Left lobe of liver (tissue), 2 donors: ENCODE results near the gene COX8A. TPM values are rescaled to one million over a fixed set of nuclear protein-coding genes. Genes with fewer than 3 reads are reported as not detected.
"Not testable (repeated sequence)": the region's sequence is repeated elsewhere in the genome, so short reads cannot be mapped to it uniquely, and the experiment has no call there.

Experiments used
- ATAC-seq: fragments of 200-7000 bp; cut with Tn5 transposase; one replicate; pipeline ENCODE4 v1.9.1; 2020; ENCODE audit warnings: mild to moderate bottlenecking, moderate library complexity
- DNase-seq: peaks from one replicate; pipeline ENCODE4 v3.0.0-alpha.2; 2020; ENCODE audit warnings: low spot score
- total RNA-seq: library from RNA; stranded (reverse); gene quantifications from one replicate; pipeline ENCODE4 v1.2.1, GENCODE V29; 2021
- donor health status: DM: no; HTN: no; CAD: no; lungs with moderate emphysema.
- donor health status: DM: no; HTN: yes; CAD: no.

Gene COX8A
- total RNA-seq, 1 donor from 2014 or later, result 182 TPM

DNA sequence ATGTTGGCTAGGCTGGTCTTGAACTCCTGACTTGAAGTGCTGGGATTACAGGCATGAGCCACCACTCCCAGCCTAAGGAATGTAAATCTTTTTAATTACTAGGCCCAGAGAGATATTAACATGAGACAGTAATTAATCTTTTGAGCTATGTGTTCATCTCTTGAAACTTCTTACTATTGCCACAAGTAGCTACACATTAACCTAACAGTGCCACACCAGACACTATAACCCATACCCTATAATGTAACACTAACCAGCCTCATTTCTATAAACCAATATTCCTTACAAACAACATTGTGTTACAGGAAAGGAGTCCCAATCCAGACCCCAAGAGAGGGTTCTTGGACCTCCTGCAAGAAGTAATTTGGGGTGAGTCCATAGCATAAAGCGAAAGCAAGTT, 8.0 kb upstream of the COX8A start:
- no peak for DNase-seq
- ATAC-seq, result no peak

DNA sequence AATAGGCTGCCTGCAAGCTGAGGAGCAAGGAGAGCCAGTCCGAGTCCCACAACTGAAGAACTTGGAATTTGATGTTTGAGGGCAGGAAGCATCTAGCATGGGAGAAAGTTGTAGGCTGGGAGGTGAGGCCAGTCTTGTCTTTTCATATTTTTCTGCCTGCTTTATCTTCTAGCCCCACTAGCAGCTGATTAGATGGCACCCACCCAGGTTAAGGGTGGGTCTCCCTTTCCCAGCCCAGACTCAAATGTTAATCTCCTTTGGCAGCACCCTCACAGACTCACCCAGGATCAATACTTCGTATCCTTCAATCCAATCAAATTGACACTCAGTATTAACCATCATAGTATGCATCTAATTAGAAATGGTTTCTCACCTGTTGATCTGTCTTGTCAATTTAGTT, 5.0 kb upstream of the COX8A start:
- ATAC-seq (no peak), DNase-seq (no peak)

GRCh38 chr11:63970902-63971301, 3.5 kb upstream of the COX8A start:
- DNase-seq (no peak), ATAC-seq (no peak)

DNA sequence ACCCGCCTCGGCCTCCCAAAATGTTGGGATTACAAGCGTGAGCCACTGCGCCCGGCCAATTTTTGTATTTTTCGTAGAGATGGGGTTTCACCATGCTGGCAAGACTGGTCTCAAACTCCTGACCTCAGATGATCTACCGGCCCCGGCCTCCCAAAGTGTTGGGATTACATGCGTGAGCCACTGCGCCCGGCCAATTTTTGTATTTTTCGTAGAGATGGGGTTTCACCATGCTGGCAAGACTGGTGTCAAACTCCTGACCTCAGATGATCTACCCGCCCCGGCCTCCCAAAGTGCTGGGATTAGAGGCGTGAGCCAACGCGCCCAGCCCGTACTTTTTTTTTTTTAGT, 535 bp upstream of the COX8A start:
- DNase-seq, ATAC-seq: not testable (repeated sequence)

GRCh38 chr11:63978551-63979239, 4.3 kb downstream of the COX8A start:
- DNase-seq (no peak), ATAC-seq (no peak)

DNA sequence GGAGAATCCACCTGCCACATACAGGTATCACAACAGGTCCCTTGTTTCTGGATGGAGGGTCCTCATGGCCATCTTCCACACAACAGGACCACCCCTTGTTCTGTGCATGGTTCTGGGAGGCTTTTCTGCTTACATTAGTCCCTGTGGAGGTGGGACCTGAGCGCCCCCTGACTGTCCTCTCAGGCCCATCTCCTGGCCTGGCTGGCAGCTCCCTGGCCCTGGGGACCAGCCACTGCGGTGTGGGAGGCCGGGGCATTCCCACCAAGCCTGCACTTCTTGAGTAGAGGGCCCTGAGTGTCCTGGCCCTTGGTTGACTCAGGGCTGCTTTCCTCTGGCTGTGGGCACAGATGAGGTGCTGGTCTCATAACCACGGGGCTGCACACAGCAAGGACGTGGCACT, 5.0 kb downstream of the COX8A start:
- ATAC-seq, result no peak
- no peak for DNase-seq

GRCh38 chr11:63985812-63986155, 11.4 kb downstream of the COX8A start:
- DNase-seq (no peak), ATAC-seq (peak; percentile 29)

GRCh38 chr11:63986156-63986931, 11.9 kb downstream of the COX8A start, which contains the start of gene OTUB1:
TSS of gene OTUB1 (plus strand) at chr11:63986438. CDS start at chr11:63986457, 19 bp downstream.
- peak; percentile 87 for DNase-seq
- ATAC-seq, result peak; percentile 93

DNA sequence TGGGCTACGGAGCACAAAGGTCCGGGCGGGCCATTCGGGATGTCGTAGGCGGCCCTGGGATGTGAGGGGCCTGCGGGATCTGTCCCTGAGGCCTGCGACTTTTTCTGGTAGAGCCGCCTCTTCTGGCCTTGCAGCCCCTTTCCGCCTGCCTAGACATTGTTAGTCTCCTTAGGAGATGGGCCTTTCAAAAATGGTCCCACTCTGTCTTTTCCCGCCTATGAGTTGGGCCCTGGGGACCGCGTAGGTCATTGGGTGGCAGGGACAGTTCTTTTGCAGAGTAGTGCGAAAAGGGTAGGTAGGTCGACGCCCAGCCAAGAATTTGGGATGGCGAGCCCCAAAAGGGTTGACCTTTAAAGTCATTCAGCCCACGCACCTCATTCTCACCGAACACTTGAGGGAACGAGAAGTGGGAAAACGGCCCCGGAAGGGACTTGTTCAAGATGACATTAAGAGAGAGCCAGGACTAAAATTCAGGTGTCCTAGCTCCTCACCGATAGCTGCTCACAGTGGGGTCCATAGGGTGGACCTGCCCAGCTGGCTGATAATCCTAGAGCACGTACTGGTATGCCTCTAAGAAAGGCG, 12.6 kb downstream of the COX8A start:
- no peak for ATAC-seq

DNA sequence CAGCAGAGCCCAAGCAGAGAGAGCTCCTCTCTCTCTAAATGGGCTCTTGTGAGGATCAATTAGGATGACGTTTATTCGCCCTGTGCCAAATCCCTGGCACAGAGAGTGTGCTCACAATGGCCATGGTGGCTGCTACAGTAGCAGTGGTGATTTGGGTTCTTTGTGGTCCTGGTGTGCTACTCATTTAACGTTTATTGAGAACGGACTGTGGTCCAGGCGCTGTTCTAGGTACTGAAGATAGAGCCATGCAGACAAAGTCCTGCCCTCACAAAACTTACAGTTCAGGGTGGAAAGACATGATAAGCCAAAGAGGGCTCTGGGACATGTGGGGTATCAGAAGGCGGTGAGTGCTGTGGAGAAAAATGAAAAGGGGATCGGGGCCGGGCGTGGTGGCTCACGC, 17.1 kb downstream of the COX8A start:
- no peak for DNase-seq
- ATAC-seq, result no peak

More for the DNA sequence above, 12.6 kb downstream of the COX8A start:
- DNase-seq, result no peak

- DNase-seq (no peak), ATAC-seq (no peak)
These were observed 18.7 kb downstream of the COX8A start for GRCh38 chr11:63993100-63993499.

GRCh38 chr11:63993993-63994392, 19.6 kb downstream of the COX8A start:
- ATAC-seq (no peak), DNase-seq (no peak)

DNA sequence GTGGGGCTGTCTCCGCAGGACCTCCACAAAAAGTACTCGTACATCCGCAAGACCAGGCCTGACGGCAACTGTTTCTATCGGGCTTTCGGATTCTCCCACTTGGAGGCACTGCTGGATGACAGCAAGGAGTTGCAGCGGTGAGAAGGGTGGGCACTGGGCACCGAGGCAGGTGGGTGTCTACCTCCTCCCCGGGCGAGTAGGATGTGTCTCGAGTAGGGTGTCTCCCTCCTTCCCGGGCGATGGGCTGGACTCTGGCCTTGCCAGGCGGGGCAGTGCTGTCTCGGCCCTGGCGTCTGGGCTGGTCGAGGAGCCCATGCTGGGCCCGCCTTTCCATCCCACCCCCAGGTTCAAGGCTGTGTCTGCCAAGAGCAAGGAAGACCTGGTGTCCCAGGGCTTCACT, 22.1 kb downstream of the COX8A start:
- ATAC-seq, result no peak
- DNase-seq, result no peak

- ATAC-seq, result no peak
- no peak for DNase-seq
These were observed 22.8 kb downstream of the COX8A start for GRCh38 chr11:63997104-63997700.

DNA sequence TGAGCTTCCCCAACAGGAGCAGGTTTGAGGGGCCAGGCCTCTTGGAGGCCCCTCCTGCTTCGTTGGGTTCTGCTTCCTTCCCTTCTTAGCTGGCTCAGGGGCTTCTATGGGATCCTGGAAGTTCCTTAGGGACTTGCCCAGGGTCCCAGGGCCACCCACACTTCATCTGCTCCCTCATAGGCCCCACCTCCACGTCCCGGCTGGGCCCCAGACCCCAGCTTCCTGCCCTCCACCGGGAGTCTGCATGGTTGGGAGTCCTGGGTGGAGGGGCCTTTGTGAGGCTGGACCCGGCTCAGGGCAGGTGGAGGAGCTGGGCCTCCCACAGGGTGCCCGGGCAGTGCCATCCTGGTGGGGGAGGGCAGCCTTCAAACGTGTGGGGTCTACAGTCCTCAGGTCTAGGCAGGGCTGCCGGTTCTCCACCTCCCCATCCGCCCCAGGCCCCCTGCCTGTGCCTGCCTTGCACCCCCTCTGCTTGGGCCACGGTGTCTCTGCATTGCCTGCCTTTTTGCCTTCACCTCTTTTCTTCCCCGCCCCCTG, 23.4 kb downstream of the COX8A start:
- DNase-seq (no peak), ATAC-seq (no peak)

GRCh38 chr11:63998558-63999348, 24.3 kb downstream of the COX8A start:
- ATAC-seq, result no peak
- DNase-seq, result no peak

DNA sequence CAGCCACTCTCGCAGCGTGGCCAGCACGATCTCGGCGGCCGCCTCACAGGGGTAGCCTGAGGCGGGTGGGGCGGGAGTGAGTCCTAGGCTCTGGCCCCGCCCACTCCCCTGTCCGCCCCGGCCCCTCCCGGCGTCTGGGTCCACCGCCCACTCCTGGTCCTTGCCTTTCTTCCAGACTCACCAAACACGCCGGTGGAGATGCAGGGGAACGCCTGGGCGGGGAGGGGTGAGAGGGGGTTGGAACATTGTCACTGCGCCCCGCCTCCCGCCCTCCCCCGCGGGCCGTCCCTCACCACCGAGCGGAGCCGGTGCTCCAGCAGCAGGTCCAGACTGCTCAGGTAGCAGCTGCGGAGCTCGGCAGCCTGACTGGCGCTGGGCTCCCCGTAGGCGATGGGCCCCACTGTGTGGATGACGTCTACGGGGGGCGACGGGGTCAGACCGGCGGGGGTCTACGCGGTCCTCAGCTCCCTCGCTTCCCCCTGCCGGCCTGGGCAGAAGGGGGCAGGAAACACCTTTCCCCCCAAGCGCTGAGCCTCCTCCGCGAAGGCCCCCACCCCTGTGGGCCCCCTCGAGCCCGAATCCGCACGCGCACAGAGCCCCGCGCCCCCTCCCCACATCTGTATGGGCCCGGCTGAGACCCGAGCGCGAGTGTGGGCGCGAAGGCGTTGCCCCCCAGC, 25.1 kb downstream of the COX8A start:
- DNase-seq (no peak), ATAC-seq (peak; percentile 2)

DNA sequence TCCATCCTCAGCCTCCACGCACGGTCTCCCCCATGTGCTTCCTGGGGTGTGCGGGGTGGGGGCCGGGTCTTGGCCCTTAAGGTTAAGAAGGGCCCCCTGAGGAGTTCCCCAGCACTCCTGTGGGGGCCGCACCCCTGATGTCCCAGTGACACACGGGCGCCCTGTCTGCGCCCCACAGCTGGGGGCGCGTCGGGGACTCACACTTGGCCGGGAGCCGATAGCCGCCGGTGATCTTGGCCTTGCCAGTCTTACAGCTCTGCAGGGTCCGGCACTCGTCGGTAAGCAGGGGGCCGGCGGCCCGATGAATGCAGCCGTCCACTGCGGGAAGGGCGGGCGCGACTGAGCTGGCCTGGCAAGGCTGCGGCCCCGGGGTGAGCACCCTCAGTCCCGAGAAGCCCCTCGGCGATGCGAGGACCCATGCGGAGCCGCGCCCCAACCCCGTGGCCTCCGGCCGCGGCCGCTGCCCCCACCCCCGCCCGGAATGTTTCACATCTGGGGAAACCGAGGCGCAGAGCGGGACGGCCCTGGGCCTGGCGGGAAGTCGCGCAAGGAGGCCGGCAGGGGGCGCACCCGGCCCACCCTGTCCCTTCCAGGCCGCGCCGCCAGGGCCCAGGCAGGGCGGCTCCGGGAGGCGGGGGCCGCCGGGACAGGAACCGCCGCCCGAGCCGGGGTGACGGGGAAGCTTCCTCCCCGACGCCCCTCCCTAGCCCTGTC, 25.8 kb downstream of the COX8A start:
- DNase-seq (peak; percentile 66), ATAC-seq (peak; percentile 85)

DNA sequence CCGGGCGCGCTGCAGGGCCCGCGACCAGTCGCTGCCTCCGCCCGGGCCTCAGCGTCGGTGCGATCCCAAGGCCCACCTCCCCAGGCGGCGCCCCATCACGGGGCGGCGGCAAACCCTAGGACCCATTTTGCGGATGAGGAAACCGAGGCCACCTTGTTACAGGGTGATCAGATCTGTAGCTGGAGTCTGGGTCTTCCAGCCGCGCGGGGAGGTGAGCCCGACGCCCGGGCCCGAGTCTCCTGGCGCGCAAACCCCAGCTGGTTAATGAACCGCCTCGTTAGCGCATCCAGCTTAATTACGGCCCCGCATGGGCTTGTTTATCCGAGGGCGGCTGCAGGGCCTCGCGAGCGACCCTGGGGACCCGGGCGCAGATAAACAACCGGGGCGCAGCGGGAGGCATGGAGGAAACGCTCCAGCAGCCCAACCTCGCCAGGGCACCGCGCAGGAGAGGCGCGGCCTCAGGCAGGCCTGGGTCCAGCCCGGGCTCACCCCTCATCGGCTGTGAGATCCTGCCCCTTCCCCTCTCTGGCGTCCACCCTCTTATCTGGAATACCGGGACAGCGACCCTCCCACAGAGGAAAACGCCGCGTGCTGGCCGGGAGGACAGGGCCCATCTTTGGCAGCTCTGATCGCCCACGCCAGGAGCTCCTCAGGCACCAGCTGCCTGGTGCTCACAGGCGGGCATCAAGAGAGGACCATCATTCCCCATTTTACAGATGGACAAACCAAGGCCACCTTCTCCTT, 26.5 kb downstream of the COX8A start:
- no peak for ATAC-seq

More for the DNA sequence above, 26.5 kb downstream of the COX8A start:
- no peak for DNase-seq
